Heart right ventricle (tissue), 16 donors: ENCODE data around the gene CCDC86. TPM values are rescaled to one million over a fixed set of nuclear protein-coding genes. Genes with fewer than 3 reads are reported as not detected.

ENCODE experiments used
- ATAC-seq, 8 donors: fragments of 200-7000 bp; cut with Tn5 transposase; one replicate each; pipeline ENCODE4 v1.9.1; 2020; ENCODE audit warnings: mild to moderate bottlenecking in 8 of 8, moderate library complexity in 8 of 8, moderate number of reproducible peaks in 1 of 8
- DNase-seq, 2 donors: peaks; one replicate each; pipeline ENCODE4 v3.0.0-alpha.2; 2020
- H3K27ac ChIP-seq, 10 donors: fragments of 200-600 bp; sonication (generic) in 2 of 10; one replicate each; pipeline versions ENCODE4 v1.5.0 to v1.8.0; 2020 to 2022; ENCODE audit warnings: mild to moderate bottlenecking in 3 of 10
- H3K27me3 ChIP-seq, 7 donors: fragments of 200-600 bp; one replicate each; pipeline ENCODE4 v1.8.0; 2021 to 2022; ENCODE audit warnings: mild to moderate bottlenecking in 2 of 7
- H3K36me3 ChIP-seq, 9 donors: fragments of 200-600 bp; sonication (generic) in 1 of 9; one replicate each; pipeline versions ENCODE4 v1.5.0 to v1.8.0; 2020 to 2022; ENCODE audit warnings: mild to moderate bottlenecking in 2 of 9
- H3K4me1 ChIP-seq, 9 donors: fragments of 200-600 bp; sonication (generic) in 1 of 9; one replicate each; pipeline versions ENCODE4 v1.5.0 to v1.8.0; 2020 to 2022; ENCODE audit warnings: mild to moderate bottlenecking in 4 of 9
- H3K4me3 ChIP-seq, 10 donors: fragments of 200-600 bp; sonication (generic) in 2 of 10; one replicate each; pipeline versions ENCODE4 v1.5.0 to v1.8.0; 2020 to 2022; ENCODE audit warnings: mild to moderate bottlenecking in 7 of 10, moderate library complexity in 2 of 10
- H3K9me3 ChIP-seq, 11 donors: fragments of 200-600 bp in 10 of 11; sonication (generic) in 2 of 11; one replicate each; pipeline versions ENCODE4 v1.5.0 to v1.8.0; 2013 to 2022; ENCODE audit warnings: mild to moderate bottlenecking in 2 of 11, control low read depth in 1 of 11, moderate library complexity in 1 of 11
- CTCF ChIP-seq, 9 donors: fragments of 200-600 bp; sonication (generic) in 2 of 9; IDR thresholded peaks; one replicate each; pipeline versions ENCODE4 v1.5.0 to v1.8.0; 2021 to 2022; ENCODE audit warnings: antibody characterized with exemption in 9 of 9, mild to moderate bottlenecking in 5 of 9, moderate library complexity in 1 of 9
- WGBS, 2 donors: extraction: QIAGEN DNeasy Blood & Tissue Kit; methylation state at CpG; one replicate each; pipeline ENCODE4 v1.1.7; 2013; ENCODE audit warnings: inconsistent platforms in 1 of 2; 5-methylcytosine and 5-hydroxymethylcytosine counted together
- intact Hi-C, 10 donors: fragments of 100-400 bp; cut with DNase I; formaldehyde crosslinking; loops; one replicate each; pipeline versions ENCODE4 v1.11.1 to v1.14.2; 2022
- polyA plus RNA-seq, 2 donors: library from polyadenylated mRNA; stranded (reverse); fragments of 200-250 nt; gene quantifications; one replicate each; pipeline ENCODE4 v1.2.3, GENCODE V29; 2013
- total RNA-seq, 10 donors: library from RNA; stranded (reverse); fragmentation: NEBNext Ultra II Directional in 3 of 10; extraction: Animal tissue kit (Norgen Biotek cat#: 25700) in 3 of 10; gene quantifications; one replicate each; pipeline versions ENCODE4 v1.2.1 to v1.2.4, GENCODE V29; 2021 to 2023
- donor health status: Arrhythmogenic right ventricular cardiomyopathy.
- donor health status: ischemic (EF 13 %, LVEDD 7.1; RV severe dilation, severe dysfunction).
- donor health status: healthy with polysubstance abuse.
- donor health status: DM: no; HTN: yes; CAD: no.
- donor health status: DM: no; HTN: no; CAD: no.
- donor health status: ischemic (EF 25% LVEDD 6.9; RV normal size, moderate dysfunction).
- donor health status: ischemic (EF 25% LVEDD 5.7; RV mildly dilated, moderate dysfunction).
- donor health status: healthy.
- donor health status: DM: yes; HTN: yes; CAD: no.
- donor health status: Ischemic cardiomyopathy.
- donor health status: ischemic (EF 35%, LVEDD 5.7; RV mildly dilated, moderate dysfunction).
- donor health status: nonischemic (EF 11% LVEDD 7.7; RV severe dilation, severe dysfunction).
- donor health status: DM: yes; HTN: yes; CAD: no.
- donor health status: PGD.
- donor health status: ischemic (EF 29% LVEDD 5.4; RV normal size, mild dysfunction).
- donor health status: nonischemic (EF 23%, LVEDD 6.1; RV moderate dilation, normal function).

Gene CCDC86
- total and polyA plus RNA-seq, 12 donors = 6.6 to 26.5 (median 9.2) TPM

GRCh38 chr11:60854140-60854846 is 12.4 kb downstream of the CCDC86 start:
- H3K9me3 ChIP-seq = no peaks in the 10 kb centered on the region
- H3K4me3 ChIP-seq = peak overlapping the region in 9 of 10 donors; percentile 3 to 39 (median 23)
- H3K36me3 ChIP-seq = peaks cover 0 to 39% (median 20%) of the 10 kb centered on the region in 9 donors
- H3K27me3 ChIP-seq = peaks cover 0 to 7% (median 0%) of the 10 kb centered on the region in 7 donors
- DNase-seq = no peak
- ATAC-seq = peak in 1 of 8 donors; percentile 16
- WGBS, 2 donors = 68 to 70% methylated on average over 8 of the region's 8 CpGs
- H3K27ac ChIP-seq = peak overlapping the region in 4 of 10 donors; percentile 1 to 30 (median 18)
- peaks cover 0 to 11% (median 0%) of the 10 kb centered on the region in 9 donors for H3K4me1 ChIP-seq
- no peak for TF ChIP-seq CTCF (IDR thresholded peaks at IDR 0.05)
- intact Hi-C loops = no loop called here

- peak overlapping the region in 6 of 10 donors; percentile 1 to 54 (median 48) for H3K27ac ChIP-seq
- peak in 1 of 8 donors; percentile 7 for ATAC-seq
- 51 to 61% methylated on average over 8 of the region's 8 CpGs for WGBS, 2 donors
- no peak for TF ChIP-seq CTCF (IDR thresholded peaks at IDR 0.05)
- H3K4me1 ChIP-seq = peaks cover 0 to 11% (median 0%) of the 10 kb centered on the region in 9 donors
- intact Hi-C loops = no loop called here
- H3K27me3 ChIP-seq = peaks cover 0 to 7% (median 0%) of the 10 kb centered on the region in 7 donors
- H3K9me3 ChIP-seq = no peaks in the 10 kb centered on the region
- H3K4me3 ChIP-seq = peak overlapping the region in 8 of 10 donors; percentile 18 to 39 (median 26)
- no peak for DNase-seq
- H3K36me3 ChIP-seq = peaks cover 0 to 31% (median 12%) of the 10 kb centered on the region in 9 donors
Observed at GRCh38 chr11:60854847-60855725, 13.2 kb downstream of the CCDC86 start.

GRCh38 chr11:60855726-60856633 is 14.1 kb downstream of the CCDC86 start, which contains the start of gene PTGDR2:
TSS of gene PTGDR2 (minus strand) at chr11:60855950. CDS start at chr11:60853722, 2,228 bp downstream.
- Histone ChIP-seq H3K4me3 (peak within 1 kb of the TSS in 8 of 10 donors; percentile 18 to 39 (median 26)), H3K4me1 (peaks cover 0 to 11% (median 0%) of the 10 kb centered on the region in 9 donors), H3K27me3 (peaks cover 0 to 7% (median 0%) of the 10 kb centered on the region in 7 donors), H3K36me3 (peaks cover 0 to 22% (median 10%) of the 10 kb centered on the region in 9 donors), H3K27ac (peak within 1 kb of the TSS in 6 of 10 donors; percentile 1 to 54 (median 48)), H3K9me3 (no peaks in the 10 kb centered on the region)
- peak in 4 of 8 donors; percentile 21 to 44 (median 37) for ATAC-seq
- intact Hi-C loops = no loop called here
- no peak for TF ChIP-seq CTCF (IDR thresholded peaks at IDR 0.05)
- WGBS, 2 donors = 55 to 60% methylated on average over 14 of the region's 14 CpGs
- no peak for DNase-seq
